HepG2 (cell line): Measurements from ENCODE around the gene CHTF8. TPM values are rescaled to one million over a fixed set of nuclear protein-coding genes. Genes with fewer than 3 reads are reported as not detected.
A peak's percentile ranks its signal among the peaks of the same experiment; 100 is the strongest.

ENCODE experiments used
- BATF2 ChIP-seq: sonication (generic); formaldehyde crosslinking; IDR thresholded peaks from 2 replicates; pipeline ENCODE4 v1.8.0; 2022; ENCODE audit warnings: mild to moderate bottlenecking, missing genetic modification reagents, moderate library complexity
- BHLHE40 ChIP-seq: IDR thresholded peaks from 2 replicates; pipeline ENCODE4 v1.6.1; 2011; ENCODE audit warnings: low read length, improper control_type of control experiment
- ERF ChIP-seq: IDR thresholded peaks from 2 replicates; pipeline ENCODE4 v1.6.1; 2018; ENCODE audit warnings: missing biosample characterization, missing genetic modification reagents
- ETV6 ChIP-seq: sonication (generic); formaldehyde crosslinking; conservative IDR thresholded peaks from 2 replicates; pipeline ENCODE4 v1.4.0; 2020; ENCODE audit warnings: missing genetic modification reagents
- GATA4 ChIP-seq: sonication (generic); IDR thresholded peaks from 2 replicates; pipeline ENCODE4 v1.6.1; 2016; ENCODE audit warnings: antibody characterized with exemption, low read depth, borderline replicate concordance
- HES4 ChIP-seq: sonication (generic); formaldehyde crosslinking; IDR thresholded peaks from 2 replicates; pipeline ENCODE4 v1.9.0; 2021; ENCODE audit warnings: mild to moderate bottlenecking, missing genetic modification reagents, borderline replicate concordance
- HHEX ChIP-seq: IDR thresholded peaks from 2 replicates; pipeline ENCODE4 v1.6.1; 2016; ENCODE audit warnings: control low read depth
- ISX ChIP-seq: sonication (generic); formaldehyde crosslinking; conservative IDR thresholded peaks from 2 replicates; pipeline ENCODE4 v1.5.0; 2020; ENCODE audit warnings: missing genetic modification reagents
- KDM5B ChIP-seq: sonication (generic); formaldehyde crosslinking; IDR thresholded peaks from 2 replicates; pipeline ENCODE4 v1.4.0; 2020; ENCODE audit warnings: missing genetic modification reagents, mild to moderate bottlenecking, borderline replicate concordance
- KDM6A ChIP-seq: IDR thresholded peaks from 2 replicates; pipeline ENCODE4 v1.6.1; 2016; ENCODE audit warnings: low read depth
- MTA1 ChIP-seq: sonication (generic); formaldehyde crosslinking; IDR thresholded peaks from 2 replicates; pipeline ENCODE4 v1.4.0; 2020; ENCODE audit warnings: missing genetic modification reagents, mild to moderate bottlenecking, borderline replicate concordance
- MXI1 ChIP-seq: IDR thresholded peaks from 3 replicates; pipeline ENCODE4 v1.6.1; 2012; ENCODE audit warnings: low read depth, low read length, inconsistent platforms, borderline replicate concordance
- NCOR1 ChIP-seq: fragments of 200-600 bp; sonication (generic); IDR thresholded peaks from 2 replicates; pipeline ENCODE4 v1.7.0; 2017; ENCODE audit warnings: antibody characterized with exemption, low read length, borderline replicate concordance
- NR2F1 ChIP-seq, 2 experiments: fragments of 450-650 bp in 1 of 2; formaldehyde crosslinking in 1 of 2; IDR thresholded peaks; 2 replicates each; pipeline versions ENCODE4 v1.5.0 to v1.6.1; 2016 to 2020; ENCODE audit warnings: mild to moderate bottlenecking in 1 of 2, missing compliant biosample characterization in 1 of 2, missing genetic modification reagents in 1 of 2, moderate library complexity in 1 of 2
- SOX6 ChIP-seq, 2 experiments: fragments of 450-650 bp in 1 of 2; sonication (generic) in 1 of 2; formaldehyde crosslinking in 1 of 2; IDR thresholded peaks; 2 replicates each; pipeline versions ENCODE4 v1.4.0 to v1.6.1; 2017 to 2020; ENCODE audit warnings: antibody characterized with exemption in 1 of 2, mild to moderate bottlenecking in 1 of 2, missing genetic modification reagents in 1 of 2
- SP5 ChIP-seq: IDR thresholded peaks from 2 replicates; pipeline ENCODE4 v1.6.1; 2016; ENCODE audit warnings: low read depth, borderline replicate concordance
- SRY ChIP-seq: sonication (generic); formaldehyde crosslinking; IDR thresholded peaks from 2 replicates; pipeline ENCODE4 v1.8.0; 2022; ENCODE audit warnings: mild to moderate bottlenecking, missing genetic modification reagents
- THAP11 ChIP-seq: IDR thresholded peaks from 2 replicates; pipeline ENCODE4 v1.6.1; 2016; ENCODE audit warnings: missing biosample characterization, missing genetic modification reagents
- ZC3H13 ChIP-seq: sonication (generic); formaldehyde crosslinking; IDR thresholded peaks from 2 replicates; pipeline ENCODE4 v1.8.1; 2023; ENCODE audit warnings: mild to moderate bottlenecking, missing genetic modification reagents, moderate library complexity
- ZKSCAN1 ChIP-seq: fragments of 150-350 bp; IDR thresholded peaks from 2 replicates; pipeline ENCODE4 v1.6.1; 2014; ENCODE audit warnings: low read length
- ZKSCAN8 ChIP-seq: IDR thresholded peaks from 2 replicates; pipeline ENCODE4 v1.6.1; 2016; ENCODE audit warnings: borderline replicate concordance, missing genetic modification reagents, missing compliant biosample characterization
- ZNF362 ChIP-seq: sonication (generic); formaldehyde crosslinking; IDR thresholded peaks from 2 replicates; pipeline ENCODE4 v1.4.0; 2020; ENCODE audit warnings: missing genetic modification reagents, mild to moderate bottlenecking, borderline replicate concordance
- ZNF367 ChIP-seq: sonication (generic); formaldehyde crosslinking; IDR thresholded peaks from 2 replicates; pipeline ENCODE4 v1.4.0; 2020; ENCODE audit warnings: missing genetic modification reagents, borderline replicate concordance
- ZNF564 ChIP-seq: sonication (generic); formaldehyde crosslinking; IDR thresholded peaks from 2 replicates; pipeline ENCODE4 v1.8.1; 2023; ENCODE audit warnings: mild to moderate bottlenecking, missing genetic modification reagents
- ZNF605 ChIP-seq: sonication (generic); formaldehyde crosslinking; IDR thresholded peaks from 2 replicates; pipeline ENCODE4 v1.8.0; 2022; ENCODE audit warnings: mild to moderate bottlenecking, missing genetic modification reagents
- ZNF883 ChIP-seq: sonication (generic); formaldehyde crosslinking; IDR thresholded peaks from 2 replicates; pipeline ENCODE4 v1.5.1; 2020; ENCODE audit warnings: mild to moderate bottlenecking, missing genetic modification reagents; ENCODE audit errors: not compliant biosample characterization
- ZSCAN25 ChIP-seq: sonication (generic); formaldehyde crosslinking; IDR thresholded peaks from 2 replicates; pipeline ENCODE4 v1.8.0; 2022; ENCODE audit warnings: mild to moderate bottlenecking, missing genetic modification reagents
- polyA plus RNA-seq, 8 experiments: library from polyadenylated mRNA; depleted of rRNA in 3 of 8; stranded (reverse) in 7 of 8; unstranded in 1 of 8; fragments of >200 nt; fragmentation: Illumina TruSeq in 4 of 8; extraction: Trizol in 4 of 8; gene quantifications; 2 replicates each; pipeline versions ENCODE4 v1.2.1 to v1.2.3, GENCODE V29; 2011 to 2016; ENCODE audit warnings: low read depth in 4 of 8, missing spikeins in 1 of 8, mixed read lengths in 1 of 8; ENCODE audit not compliant: insufficient read depth in 1 of 8
- total RNA-seq, 5 experiments: library from RNA; depleted of rRNA; stranded (reverse); fragments of >200 nt; fragmentation: Illumina TruSeq; extraction: Trizol; gene quantifications; 2 replicates each; pipeline ENCODE4 v1.2.3, GENCODE V29; 2016; ENCODE audit warnings: low read depth in 1 of 5

Gene CHTF8
- total and polyA plus RNA-seq, 2 of the 13 experiments (the other 11 are each of a cell fraction or from before 2014, with no cell fraction given): 37.2 to 67.5 TPM

- TF ChIP-seq ZNF362 (CRISPR knock-in tag) (no peak), ZKSCAN8 (no peak), ZNF564 (CRISPR knock-in tag) (no peak), ZKSCAN1 (no peak), BATF2 (CRISPR knock-in tag) (no peak), MXI1 (no peak), ETV6 (no peak), MTA1 (CRISPR knock-in tag) (peak; percentile 38; the same call in 1 of the 2 replicates), KDM6A (CRISPR knock-in tag) (no peak), HHEX (no peak), ZSCAN25 (CRISPR knock-in tag) (no peak), SRY (CRISPR knock-in tag) (no peak), THAP11 (CRISPR knock-in tag) (no peak), KDM5B (no peak), ERF (no peak), ZNF883 (CRISPR knock-in tag) (peak; percentile 47), SOX6 (IDR thresholded peaks at IDR 0.05) (no peak), SOX6 (CRISPR knock-in tag; IDR thresholded peaks at IDR 0.05) (no peak), ISX (CRISPR knock-in tag) (no peak), NR2F1 (CRISPR knock-in tag; IDR thresholded peaks at IDR 0.05) (no peak), HES4 (CRISPR knock-in tag) (0 out of 2 replicates have a peak, but pooled peaks have one; percentile 3), ZC3H13 (CRISPR knock-in tag) (no peak), ZNF367 (no peak), GATA4 (no peak), BHLHE40 (0 out of 2 replicates have a peak, but pooled peaks have one; percentile 13), NCOR1 (no peak), SP5 (CRISPR knock-in tag) (no peak), ZNF605 (CRISPR knock-in tag) (no peak)
Observed at GRCh38 chr16:69106491-69107315, 25.7 kb downstream of the CHTF8 start (continued).
